ENCODE data around the gene VEPH1.
"Not testable (repeated sequence)": the region's sequence is repeated elsewhere in the genome, so short reads cannot be mapped to it uniquely, and the experiment has no call there.

Gene VEPH1

GRCh38 chr3:157329551-157329950 lies 173.7 kb downstream of the VEPH1 start:
- no peak overlapping the region for H3K4me3 ChIP-seq (ENCODE audit: low read length)
- no peak overlapping the region for H2AFZ ChIP-seq (ENCODE audit: low read depth, low read length)

GRCh38 chr3:157327837-157328236 lies 175.4 kb downstream of the VEPH1 start:
- no peak overlapping the region for H2AFZ ChIP-seq (ENCODE audit: low read depth, low read length)
- no peaks in the 10 kb centered on the region for H4K20me1 ChIP-seq (ENCODE audit: insufficient read depth, low read length)
- H3K27me3 ChIP-seq (ENCODE audit: low read depth, low read length) = 0 out of 2 replicates have a peak, but pooled peaks cover 2% of the 10 kb centered on the region
- H3K9ac ChIP-seq (ENCODE audit: low read length) = no peak overlapping the region
- H3K36me3 ChIP-seq (replicated peaks; ENCODE audit: low read depth, low read length) = no peaks in the 10 kb centered on the region
- H3K9me3 ChIP-seq (ENCODE audit: insufficient read depth, low read length) = no peaks in the 10 kb centered on the region
- no peak overlapping the region for H3K4me2 ChIP-seq (ENCODE audit: low read length)
- no peak overlapping the region for H3K4me3 ChIP-seq (ENCODE audit: low read length)
- no peaks in the 10 kb centered on the region for H3K79me2 ChIP-seq (ENCODE audit: low read length)
- no peaks in the 10 kb centered on the region for H3K4me1 ChIP-seq (ENCODE audit: low read length)
- H3K27ac ChIP-seq (ENCODE audit: low read length) = no peak overlapping the region
- TF ChIP-seq CTCF (IDR thresholded peaks at IDR 0.05; ENCODE audit: low read depth, low read length) = no peak
- no peak for TF ChIP-seq EZH2phosphoT487 (IDR thresholded peaks at IDR 0.05; ENCODE audit: low read depth)

More at GRCh38 chr3:157329551-157329950, 173.7 kb downstream of the VEPH1 start:
- TF ChIP-seq EZH2phosphoT487 (IDR thresholded peaks at IDR 0.05; ENCODE audit: low read depth) = no peak
- TF ChIP-seq CTCF (IDR thresholded peaks at IDR 0.05; ENCODE audit: low read depth, low read length) = no peak
- Histone ChIP-seq H3K4me2 (ENCODE audit: low read length) (no peak overlapping the region), H3K9ac (ENCODE audit: low read length) (no peak overlapping the region), H3K4me1 (ENCODE audit: low read length) (no peaks in the 10 kb centered on the region), H4K20me1 (ENCODE audit: insufficient read depth, low read length) (no peaks in the 10 kb centered on the region), H3K79me2 (ENCODE audit: low read length) (no peaks in the 10 kb centered on the region), H3K36me3 (replicated peaks; ENCODE audit: low read depth, low read length) (no peaks in the 10 kb centered on the region), H3K27ac (ENCODE audit: low read length) (no peak overlapping the region), H3K9me3 (ENCODE audit: insufficient read depth, low read length) (no peaks in the 10 kb centered on the region), H3K27me3 (ENCODE audit: low read depth, low read length) (0 out of 2 replicates have a peak, but pooled peaks cover 2% of the 10 kb centered on the region)

GRCh38 chr3:157327018-157327417 lies 176.2 kb downstream of the VEPH1 start:
- Histone ChIP-seq H3K9ac (ENCODE audit: low read length) (no peak overlapping the region), H4K20me1 (ENCODE audit: insufficient read depth, low read length) (no peaks in the 10 kb centered on the region), H2AFZ (ENCODE audit: low read depth, low read length) (no peak overlapping the region), H3K4me2 (ENCODE audit: low read length) (no peak overlapping the region), H3K9me3 (ENCODE audit: insufficient read depth, low read length) (no peaks in the 10 kb centered on the region), H3K79me2 (ENCODE audit: low read length) (no peaks in the 10 kb centered on the region), H3K27ac (ENCODE audit: low read length) (no peak overlapping the region), H3K4me1 (ENCODE audit: low read length) (no peaks in the 10 kb centered on the region), H3K4me3 (ENCODE audit: low read length) (no peak overlapping the region), H3K36me3 (replicated peaks; ENCODE audit: low read depth, low read length) (no peaks in the 10 kb centered on the region), H3K27me3 (ENCODE audit: low read depth, low read length) (0 out of 2 replicates have a peak, but pooled peaks cover 2% of the 10 kb centered on the region)
- TF ChIP-seq EZH2phosphoT487 (IDR thresholded peaks at IDR 0.05; ENCODE audit: low read depth) (no peak), CTCF (IDR thresholded peaks at IDR 0.05; ENCODE audit: low read depth, low read length) (no peak)

GRCh38 chr3:157324869-157325268 lies 178.3 kb downstream of the VEPH1 start:
- H3K79me2 ChIP-seq (ENCODE audit: low read length); H3K4me2 ChIP-seq (ENCODE audit: low read length); H3K4me3 ChIP-seq (ENCODE audit: low read length); H4K20me1 ChIP-seq (ENCODE audit: insufficient read depth, low read length); H3K9ac ChIP-seq (ENCODE audit: low read length); H2AFZ ChIP-seq (ENCODE audit: low read depth, low read length); H3K27ac ChIP-seq (ENCODE audit: low read length); H3K9me3 ChIP-seq (ENCODE audit: insufficient read depth, low read length); H3K4me1 ChIP-seq (ENCODE audit: low read length); H3K36me3 ChIP-seq (replicated peaks; ENCODE audit: low read depth, low read length); H3K27me3 ChIP-seq (ENCODE audit: low read depth, low read length): not testable (repeated sequence)

GRCh38 chr3:157323360-157323759 lies 179.9 kb downstream of the VEPH1 start:
- H3K4me3 ChIP-seq (ENCODE audit: low read length) = no peak overlapping the region
- H3K27ac ChIP-seq (ENCODE audit: low read length) = no peak overlapping the region
- H3K4me2 ChIP-seq (ENCODE audit: low read length) = no peak overlapping the region
- H2AFZ ChIP-seq (ENCODE audit: low read depth, low read length) = no peak overlapping the region
- no peaks in the 10 kb centered on the region for H4K20me1 ChIP-seq (ENCODE audit: insufficient read depth, low read length)
- no peaks in the 10 kb centered on the region for H3K36me3 ChIP-seq (replicated peaks; ENCODE audit: low read depth, low read length)
- no peak overlapping the region for H3K9ac ChIP-seq (ENCODE audit: low read length)
- TF ChIP-seq CTCF (IDR thresholded peaks at IDR 0.05; ENCODE audit: low read depth, low read length) = no peak
- no peak for TF ChIP-seq EZH2phosphoT487 (IDR thresholded peaks at IDR 0.05; ENCODE audit: low read depth)
- no peaks in the 10 kb centered on the region for H3K79me2 ChIP-seq (ENCODE audit: low read length)
- H3K27me3 ChIP-seq (ENCODE audit: low read depth, low read length) = 0 out of 2 replicates have a peak, but pooled peaks cover 2% of the 10 kb centered on the region
- no peaks in the 10 kb centered on the region for H3K4me1 ChIP-seq (ENCODE audit: low read length)
- H3K9me3 ChIP-seq (ENCODE audit: insufficient read depth, low read length) = no peaks in the 10 kb centered on the region
